Measurements from ENCODE around the gene VPS4B.

DNA sequence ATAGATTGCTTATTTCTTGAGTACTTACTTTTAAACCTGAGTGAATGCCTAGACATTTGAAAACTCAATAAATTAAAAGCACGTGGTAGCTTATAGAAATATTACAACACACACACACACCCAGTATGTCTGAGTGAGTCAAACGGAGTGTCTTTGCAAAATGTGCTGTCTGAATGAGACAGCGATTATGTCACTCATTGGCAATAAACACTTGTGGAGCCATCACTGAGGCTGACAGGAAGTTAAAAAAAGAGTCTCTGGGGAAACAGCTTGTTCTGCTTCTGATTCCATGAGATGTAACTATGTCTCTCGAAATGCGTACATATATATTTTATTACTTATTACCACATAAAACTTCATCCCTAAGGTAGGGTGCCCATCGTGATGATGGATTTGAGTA lies 22.3 kb upstream of the VPS4B start:
- no peak for TF ChIP-seq EP300 (IDR thresholded peaks at IDR 0.05)
- TF ChIP-seq, protein P1, sequence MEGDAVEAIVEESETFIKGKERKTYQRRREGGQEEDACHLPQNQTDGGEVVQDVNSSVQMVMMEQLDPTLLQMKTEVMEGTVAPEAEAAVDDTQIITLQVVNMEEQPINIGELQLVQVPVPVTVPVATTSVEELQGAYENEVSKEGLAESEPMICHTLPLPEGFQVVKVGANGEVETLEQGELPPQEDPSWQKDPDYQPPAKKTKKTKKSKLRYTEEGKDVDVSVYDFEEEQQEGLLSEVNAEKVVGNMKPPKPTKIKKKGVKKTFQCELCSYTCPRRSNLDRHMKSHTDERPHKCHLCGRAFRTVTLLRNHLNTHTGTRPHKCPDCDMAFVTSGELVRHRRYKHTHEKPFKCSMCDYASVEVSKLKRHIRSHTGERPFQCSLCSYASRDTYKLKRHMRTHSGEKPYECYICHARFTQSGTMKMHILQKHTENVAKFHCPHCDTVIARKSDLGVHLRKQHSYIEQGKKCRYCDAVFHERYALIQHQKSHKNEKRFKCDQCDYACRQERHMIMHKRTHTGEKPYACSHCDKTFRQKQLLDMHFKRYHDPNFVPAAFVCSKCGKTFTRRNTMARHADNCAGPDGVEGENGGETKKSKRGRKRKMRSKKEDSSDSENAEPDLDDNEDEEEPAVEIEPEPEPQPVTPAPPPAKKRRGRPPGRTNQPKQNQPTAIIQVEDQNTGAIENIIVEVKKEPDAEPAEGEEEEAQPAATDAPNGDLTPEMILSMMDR (IDR thresholded peaks at IDR 0.05) = no peak
- TF ChIP-seq POLR2AphosphoS5 (IDR thresholded peaks at IDR 0.05) = peak in 2 of 3 donors; percentile 17 to 79

Data from suprapubic skin (tissue), 4 donors.